HG02938 (cell line): ENCODE results near the gene ZNF496.

Experiments used
- ATAC-seq: cut with Tn5 transposase; IDR thresholded peaks from one replicate; pipeline ENCODE4 v1.9.1; 2021; ENCODE audit warnings: mild to moderate bottlenecking, moderate library complexity; ENCODE audit not compliant: unreplicated experiment

The ZNF496 gene

DNA sequence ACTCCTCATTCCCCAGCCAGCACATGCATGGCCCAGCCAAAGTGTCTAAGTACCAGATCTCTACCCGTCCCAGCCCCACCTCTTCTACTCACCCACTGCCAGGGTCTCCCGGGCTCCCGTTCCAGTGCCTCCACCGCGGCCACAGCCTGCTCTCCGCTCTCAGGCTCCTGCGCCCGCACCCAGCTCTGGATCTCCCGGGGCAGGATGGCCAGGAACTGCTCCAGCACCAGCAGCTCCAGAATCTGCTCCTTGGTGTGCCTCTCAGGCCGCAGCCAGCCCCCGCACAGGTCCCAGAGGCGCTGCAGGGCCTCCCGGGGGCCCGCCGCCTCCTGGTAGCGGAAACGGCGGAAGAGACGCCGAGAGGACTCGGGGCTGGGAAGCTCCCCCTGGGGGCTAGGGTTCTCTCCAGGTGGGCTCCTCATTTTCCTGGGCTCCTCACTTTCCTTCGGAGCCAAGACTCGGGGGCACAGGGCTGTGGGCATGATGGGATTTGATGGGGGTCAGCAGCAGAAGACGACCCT is 2.5 kb downstream of the ZNF496 start:
- no peak for ATAC-seq

DNA sequence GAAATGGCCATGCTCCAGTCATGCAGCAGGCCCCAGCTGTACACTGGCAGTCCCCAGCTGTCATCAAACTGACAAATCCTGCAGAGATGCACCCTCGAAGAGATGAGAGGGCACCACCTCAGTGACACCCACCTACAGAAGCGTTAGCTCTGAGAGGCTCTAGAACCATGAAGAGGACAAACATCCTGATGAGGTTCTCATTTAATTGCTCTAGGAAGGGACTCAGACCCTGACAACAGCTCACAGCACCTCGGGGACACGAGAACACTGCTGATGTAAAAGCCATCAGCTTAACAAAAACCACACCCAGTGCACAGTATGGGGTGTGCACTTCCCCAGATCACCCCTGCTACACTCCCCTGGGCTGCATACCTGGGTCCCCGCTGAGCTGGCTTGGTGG is 3.4 kb downstream of the ZNF496 start:
- no peak for ATAC-seq

DNA sequence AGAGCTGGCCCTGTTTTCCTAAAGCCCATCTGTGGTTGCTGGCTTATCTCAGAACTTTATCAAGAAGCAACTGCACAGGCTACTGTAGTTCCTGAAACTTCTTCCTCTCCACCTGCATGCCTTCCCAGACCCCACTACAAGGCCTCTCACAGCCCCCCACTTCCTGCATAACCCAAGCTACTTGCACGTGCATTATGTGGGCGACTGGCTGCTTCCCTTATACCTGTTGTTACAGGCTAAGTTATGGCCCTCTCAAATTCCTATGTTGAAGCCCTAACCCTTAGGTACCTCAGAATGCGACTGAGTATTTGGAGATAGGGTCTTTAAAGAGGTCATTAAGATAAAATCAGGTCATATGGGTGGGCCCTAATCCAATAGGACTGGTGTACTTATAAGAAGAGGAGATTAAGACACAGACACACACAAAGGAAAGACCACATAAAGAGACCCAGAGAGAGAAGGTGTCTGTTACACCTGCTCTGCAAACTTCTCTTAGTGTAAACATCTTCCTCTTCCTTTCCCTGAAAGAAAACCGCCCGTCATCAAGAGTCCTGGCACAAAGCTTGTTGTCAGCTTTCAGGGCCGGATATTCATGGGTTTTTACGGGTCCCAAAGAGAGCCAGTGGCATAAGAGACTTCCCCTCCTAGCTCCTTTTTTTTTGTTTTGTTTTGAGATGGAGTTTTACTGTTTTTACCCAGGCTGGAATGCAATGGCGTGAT is 5.1 kb downstream of the ZNF496 start:
- no peak for ATAC-seq

DNA sequence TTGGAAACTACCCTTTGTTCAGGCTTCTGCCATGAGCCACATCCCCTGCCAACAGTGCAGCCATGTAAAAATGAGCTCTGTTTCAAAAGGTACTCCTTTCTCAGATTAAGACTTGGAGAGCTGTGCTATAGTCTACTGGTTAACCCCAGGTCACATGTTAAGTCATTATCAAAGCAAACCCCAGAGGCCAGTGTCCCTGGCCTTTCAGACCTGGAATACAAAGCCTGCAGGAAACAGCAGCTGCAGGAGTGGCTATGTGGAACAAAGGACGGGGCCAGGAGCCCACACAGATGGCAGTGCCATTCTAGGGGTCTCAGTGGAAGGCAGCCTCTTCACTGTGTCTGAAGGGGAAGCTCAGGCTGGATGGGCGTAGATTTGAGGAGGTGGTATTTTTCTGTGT is 6.7 kb downstream of the ZNF496 start:
- no peak for ATAC-seq

DNA sequence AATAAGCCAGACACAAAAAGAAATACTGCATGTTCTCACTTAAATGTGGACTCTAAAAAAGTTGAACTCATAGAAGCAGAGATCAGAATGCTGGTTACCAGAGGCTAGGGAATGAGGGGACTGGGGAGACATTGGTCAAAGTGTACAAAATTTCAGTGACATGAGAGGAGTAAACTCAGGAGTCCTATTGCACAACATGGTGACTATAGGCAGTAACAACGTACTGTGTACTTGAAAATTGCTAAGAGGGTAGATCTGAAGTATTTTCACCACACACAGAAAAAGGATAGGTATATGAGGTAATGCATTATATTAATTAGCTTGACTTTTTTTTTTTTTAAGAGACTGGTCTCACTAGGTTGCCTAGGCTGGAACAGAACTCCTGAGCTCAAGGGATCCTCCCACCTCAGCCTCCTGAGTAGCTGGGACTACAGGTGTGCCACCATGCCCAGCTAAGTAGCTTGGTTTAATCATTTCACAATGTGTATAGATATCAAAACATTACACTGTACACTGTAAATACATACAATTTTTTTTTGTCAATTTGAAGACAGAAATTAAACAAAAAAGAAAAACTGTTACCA is 7.4 kb downstream of the ZNF496 start:
- ATAC-seq = no peak

DNA sequence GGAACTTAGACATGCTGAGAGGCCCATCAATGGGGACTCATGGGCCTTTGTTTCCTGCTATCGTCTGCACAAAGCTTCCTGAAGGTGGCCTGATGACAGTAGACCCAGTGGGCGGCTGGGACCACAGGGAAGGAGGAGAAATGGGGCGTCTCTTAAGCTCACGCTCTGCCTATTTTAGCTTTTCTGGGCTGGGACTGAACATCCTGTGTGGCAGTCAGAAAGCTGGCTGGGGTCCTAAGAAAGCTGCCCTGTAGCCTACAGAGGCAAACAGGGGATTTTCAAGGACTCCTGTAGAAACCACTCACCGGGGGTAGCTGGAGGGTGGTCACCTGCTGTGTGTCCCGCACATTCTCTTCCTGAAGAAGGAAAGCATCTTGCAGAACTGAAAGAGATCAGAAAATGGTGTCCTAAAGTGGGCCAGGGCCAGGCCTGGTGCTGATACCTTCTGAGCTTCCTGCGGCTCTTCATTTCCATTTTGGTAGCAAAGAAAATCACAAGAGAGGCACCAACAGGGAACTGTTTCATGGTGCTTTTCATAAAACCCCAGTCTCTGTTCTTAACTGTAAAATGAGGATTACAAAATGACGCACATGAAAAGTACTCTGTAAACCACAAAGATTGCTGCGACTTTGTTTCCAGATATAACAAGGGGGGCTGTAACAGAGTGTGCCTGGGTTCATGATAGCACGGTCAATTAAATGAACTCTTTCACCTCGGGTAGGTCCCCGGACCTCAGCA is 8.6 kb downstream of the ZNF496 start:
- peak; percentile 56 for ATAC-seq

DNA sequence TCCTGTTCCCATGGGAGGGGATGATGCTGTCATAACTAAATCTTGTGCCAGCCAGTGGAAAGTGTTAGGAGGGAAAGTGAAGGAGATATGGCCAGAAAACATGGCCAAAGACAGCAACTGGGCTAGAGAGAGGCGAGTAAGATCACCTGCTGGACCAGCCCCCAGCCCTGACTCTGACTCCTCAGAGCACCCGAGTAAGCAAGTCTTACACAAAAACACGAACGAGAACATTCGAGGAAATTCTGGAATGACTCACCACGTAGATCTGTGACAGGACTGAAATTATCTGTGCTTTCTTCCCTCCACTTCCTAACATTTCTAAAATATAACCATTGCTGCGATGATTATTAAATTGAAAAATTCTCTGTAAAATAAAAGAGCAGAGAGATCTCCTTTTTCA is 9.2 kb downstream of the ZNF496 start:
- ATAC-seq = peak; percentile 42

DNA sequence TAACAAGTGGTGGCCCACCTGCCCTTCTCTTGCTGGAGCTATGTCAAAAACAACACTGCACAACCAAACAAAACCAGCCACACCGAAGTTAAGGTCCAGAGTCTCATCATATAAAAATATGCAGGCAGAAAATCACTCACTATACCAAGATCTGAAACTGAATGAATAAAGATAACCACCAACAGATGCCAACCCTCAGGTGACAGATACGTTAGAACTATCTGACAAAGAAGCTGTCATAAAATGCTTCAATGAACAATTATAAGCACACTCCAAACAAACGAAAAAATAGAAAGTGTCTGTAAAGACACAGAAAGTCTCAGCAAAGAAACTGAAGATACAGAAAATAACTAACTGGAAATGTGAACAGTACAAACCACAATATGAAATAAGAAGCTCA is 14.0 kb downstream of the ZNF496 start:
- ATAC-seq = no peak

DNA sequence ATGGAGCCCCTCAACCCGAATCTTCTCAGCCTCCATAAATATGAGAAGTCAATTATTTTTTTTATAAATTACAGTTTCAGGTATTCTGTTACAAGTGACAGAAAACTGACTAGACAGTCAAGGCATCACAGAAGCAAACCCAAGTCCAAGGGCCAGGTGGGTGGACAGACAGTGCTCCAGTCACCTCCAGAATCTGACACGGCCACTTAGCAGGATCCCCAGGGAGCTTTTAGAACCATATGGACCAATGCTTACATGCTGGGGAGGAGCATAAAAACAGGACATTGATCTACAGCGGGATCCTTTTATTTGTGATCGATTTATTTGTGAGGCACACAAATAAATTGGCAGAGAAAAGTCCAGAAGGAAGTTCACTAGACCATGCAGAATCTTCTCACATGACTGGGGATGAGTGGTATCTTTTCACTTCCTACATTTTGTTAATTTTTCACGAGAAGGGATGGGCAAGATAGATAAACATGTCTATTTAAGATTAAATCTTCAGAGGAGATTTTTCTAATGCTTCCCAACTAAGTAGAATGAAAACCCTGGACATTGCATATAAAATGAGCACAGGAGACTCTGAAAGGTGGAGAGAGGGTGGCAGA is 15.0 kb downstream of the ZNF496 start:
- ATAC-seq = no peak

DNA sequence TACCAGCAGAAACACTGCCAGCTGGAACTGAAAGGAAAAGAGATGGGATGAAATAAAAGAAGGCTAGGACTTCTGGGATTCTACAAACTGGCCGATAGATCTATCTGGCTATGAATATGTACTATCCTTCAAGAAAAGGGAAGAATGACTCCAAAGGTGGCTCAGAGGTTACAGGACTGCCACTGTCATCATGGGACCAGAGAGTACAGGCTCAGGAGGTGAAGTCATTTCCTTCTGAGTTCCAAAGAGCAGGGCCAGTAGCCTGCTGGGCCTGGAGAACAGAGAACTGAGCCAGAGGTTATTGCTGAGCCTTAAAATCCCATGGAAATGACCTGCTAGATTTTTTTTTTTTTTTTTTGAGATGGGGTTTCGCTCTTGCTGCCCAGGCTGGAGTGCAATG is 27.6 kb downstream of the ZNF496 start:
- ATAC-seq = no peak

DNA sequence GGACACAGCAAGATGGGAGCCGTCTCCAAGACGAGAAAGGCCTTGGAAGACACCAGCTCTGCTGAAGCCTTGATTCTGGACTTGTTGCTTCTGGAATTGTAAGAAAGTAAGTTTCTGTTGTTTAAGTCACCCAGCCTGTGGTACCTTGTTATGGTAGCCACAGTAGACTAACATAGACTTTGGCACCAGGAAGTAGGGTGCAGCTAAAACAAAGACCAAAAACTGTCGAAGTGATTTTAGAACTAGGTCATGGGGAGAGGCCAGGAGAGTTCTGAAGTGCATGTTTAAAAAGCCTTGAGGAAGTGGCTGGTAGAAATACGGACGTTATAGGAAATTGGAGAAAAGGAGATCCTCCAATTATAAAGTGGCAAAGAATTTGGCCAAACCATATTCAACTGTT is 28.5 kb downstream of the ZNF496 start:
- no peak for ATAC-seq

DNA sequence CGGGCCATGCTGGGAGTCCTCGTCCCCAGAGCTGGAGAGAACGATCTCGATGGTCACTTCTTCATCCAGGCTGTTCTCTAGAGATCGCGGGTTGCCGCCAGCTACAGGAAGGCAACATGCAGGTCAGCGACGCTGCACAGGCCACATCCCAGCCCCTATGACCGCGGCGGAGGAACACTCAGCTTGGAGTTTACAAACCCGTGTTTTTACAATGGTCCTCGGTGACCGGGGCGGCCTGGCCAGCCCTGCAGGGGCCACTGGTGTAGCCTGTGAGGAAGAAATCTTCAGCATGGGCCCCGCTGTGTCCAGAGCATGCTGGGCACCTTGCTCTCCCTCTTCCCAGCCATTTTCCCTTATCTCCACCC is 30.5 kb downstream of the ZNF496 start:
- ATAC-seq = no peak

DNA sequence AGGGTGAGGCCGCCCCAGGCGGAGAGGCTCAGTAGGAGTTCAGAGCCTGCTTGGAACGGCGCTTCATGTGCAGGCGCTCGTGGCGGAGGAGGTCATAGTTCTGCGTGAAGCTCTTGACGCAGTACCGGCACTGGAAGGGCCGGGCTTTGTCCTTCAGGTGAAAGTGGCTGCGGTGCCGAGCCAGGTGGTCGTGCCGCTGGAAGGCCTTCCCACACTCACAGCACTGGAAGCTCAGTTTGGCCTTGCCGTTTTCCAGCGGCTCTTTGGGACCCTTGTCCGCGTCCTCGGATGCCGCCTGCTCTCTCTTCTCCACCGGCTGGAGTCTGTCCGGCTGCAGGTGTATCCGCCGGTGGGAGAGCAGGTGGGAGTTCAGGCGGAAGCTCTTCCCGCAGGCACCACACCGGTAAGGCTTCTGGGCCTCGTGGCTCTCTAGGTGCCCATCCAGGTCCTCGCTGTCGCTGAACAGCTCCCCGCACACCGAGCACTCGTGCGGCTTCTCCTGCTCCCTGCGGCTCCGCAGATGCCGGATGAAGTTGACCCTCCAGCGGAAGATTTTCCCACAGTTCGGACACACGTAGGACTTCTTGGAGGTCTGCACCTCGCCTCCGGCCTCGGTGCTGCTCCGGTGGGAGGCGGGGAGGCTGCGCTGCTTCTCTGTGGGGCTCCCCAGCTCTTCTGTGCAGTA is 31.0 kb downstream of the ZNF496 start:
- ATAC-seq = no peak

DNA sequence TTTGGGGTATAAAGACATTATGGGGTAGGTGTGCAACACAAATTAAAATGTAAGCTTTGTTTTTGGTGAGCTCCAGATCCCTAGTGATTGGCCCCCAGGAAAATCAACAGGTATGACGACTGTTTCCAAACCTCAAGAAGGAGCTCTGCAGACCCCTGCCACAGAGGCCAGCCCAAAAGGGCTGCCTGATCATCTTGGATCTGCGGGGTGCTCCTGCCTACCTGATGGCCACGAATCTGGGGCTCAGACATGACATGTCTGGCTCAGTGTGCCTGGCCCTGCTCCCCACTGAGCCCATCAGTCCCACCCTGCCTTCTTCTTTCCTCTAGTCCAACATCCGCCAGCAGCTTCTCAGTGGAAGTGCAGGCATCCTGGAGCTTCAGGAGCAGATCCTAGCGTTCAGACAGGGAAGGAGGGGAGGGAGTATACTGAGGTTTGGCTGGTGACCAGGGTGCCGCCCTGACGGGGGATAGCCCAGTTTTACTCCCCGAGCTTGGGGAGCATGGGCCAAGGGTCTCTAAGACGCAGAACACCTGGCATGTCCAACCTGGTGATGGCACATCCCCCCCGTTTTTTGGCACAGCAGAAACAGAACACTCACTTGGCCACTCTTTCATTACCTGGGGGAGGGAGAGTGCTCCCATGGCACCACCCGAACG is 31.8 kb downstream of the ZNF496 start:
- no peak for ATAC-seq

DNA sequence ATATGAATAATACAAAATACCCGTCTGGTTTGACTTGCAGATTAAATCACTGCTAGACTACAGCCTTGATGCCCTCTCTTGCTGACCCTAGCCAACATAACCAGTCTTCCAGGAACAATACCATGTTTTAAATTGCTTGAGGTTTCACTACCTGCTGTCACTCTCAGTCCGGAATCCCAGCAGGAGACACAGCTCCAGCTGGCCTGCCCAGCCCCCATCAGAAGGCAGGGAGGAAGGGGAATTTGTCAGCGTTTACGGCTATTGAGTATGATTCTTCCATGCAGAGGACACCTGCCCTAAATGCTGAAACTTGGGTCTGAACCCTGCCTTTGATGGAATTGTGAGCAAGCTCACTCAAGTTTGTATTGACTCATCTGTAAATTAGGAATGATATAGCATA is 33.0 kb downstream of the ZNF496 start:
- no peak for ATAC-seq

DNA sequence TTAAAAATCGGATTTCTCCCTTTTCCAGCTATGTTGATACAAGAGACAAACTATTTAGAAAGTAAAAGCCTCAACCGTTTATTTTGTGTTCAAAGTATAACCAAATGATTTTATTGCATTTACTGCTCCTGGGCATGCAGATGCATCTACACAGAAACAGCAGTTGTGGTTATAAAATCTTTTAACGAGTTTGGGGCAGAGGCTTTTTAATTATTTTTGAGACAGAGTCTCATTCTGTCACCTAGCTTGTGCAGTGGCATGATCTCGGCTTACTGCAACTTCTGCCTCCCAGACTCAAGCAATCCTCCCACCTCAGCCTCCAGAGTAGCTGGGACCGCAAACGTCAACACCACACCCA is 33.6 kb downstream of the ZNF496 start:
- no peak for ATAC-seq

DNA sequence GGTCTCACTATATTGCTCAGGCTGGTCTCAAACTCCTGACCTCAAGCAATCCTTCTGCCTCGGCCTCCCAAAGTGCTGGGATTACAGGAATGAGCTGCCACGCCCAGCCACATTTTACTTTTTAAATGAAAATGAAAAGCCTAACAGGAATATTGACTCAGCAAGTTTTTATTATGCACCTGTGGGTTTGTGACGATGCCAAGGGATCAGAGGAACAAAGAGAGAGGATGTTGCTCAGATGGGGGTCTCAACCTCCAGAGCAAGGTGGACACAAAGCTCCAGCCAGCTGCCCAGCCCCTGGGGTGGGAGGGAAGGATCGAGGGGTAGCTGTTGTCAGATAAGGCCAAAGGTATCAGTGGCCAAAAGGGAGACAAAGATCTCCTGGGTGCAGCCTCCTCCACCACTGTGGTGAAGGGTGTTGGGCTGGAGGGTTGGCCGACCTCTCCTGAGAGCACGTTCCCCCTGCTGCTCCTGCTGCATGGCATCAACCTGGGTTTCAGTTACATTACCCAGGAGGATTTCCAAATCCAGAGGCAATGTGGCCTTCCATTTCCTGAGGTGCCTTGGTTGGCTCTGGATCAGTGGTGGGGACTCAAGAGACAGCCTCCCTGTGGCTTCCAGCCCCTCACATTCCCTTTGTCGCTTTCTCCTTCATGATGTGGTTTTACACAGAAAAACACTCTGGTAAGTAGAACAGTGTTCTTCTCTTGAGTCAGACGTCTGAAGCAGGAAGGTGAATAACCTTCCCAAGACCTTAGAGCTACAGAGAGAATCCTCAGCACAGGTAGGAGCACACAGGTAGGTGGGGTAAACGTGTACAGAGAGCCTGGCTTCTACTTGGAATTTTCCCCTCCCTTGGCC is 34.2 kb downstream of the ZNF496 start:
- no peak for ATAC-seq

DNA sequence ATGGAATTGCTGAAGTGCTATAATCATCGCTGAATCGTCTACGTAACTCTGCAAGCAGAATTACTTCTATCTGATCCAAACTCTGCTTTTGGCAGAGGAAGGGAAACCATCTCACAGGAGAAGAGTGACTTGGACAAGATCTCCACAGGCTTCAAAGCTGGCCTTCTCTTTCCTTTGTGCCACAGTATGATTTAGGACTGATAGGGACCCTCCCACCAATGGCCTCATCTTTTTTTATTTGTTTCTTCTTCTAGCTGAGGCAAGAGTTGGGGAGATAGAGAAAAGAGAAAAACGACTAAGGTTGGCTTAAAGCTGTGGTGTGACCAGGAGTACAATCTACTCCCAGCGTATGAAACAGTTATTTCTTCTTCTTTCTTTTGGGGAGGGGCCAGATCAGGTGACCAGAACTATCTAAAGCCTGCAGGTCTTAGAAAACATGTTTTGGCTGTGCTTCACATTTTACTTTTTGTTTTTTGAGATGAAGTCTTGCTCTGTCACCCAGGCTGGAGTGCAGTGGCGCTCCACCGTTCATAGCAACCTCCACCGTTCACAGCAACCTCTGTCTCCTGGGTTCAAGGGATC is 35.0 kb downstream of the ZNF496 start:
- no peak for ATAC-seq

DNA sequence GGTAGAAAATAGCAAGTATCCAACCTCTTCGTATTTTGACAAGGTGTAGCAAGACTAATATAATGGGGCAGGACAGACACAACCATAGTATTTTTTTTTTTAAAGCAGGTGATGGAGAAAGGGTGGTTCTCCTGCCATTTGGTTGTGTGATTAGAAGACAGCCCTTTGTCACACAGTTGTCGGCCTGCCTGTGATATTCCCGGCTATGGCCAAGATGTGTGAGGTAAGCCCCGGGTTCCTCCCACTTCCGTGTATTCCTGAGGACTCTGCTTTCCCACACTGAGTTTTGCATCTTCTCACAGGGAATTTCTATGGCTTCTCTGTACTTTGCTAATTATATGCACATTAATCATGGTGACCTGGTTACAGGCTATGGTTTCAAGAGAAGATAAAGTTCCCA is 35.9 kb downstream of the ZNF496 start:
- no peak for ATAC-seq
